ENCODE measurements around the gene KLHL2.

Gene KLHL2

GRCh38 chr4:165351359-165352130 is 144.2 kb downstream of the KLHL2 start:
- DNase-seq (ENCODE audit: insufficient read length, low spot score) (no peak), FAIRE-seq (no peak)
- TF ChIP-seq, protein P1, sequence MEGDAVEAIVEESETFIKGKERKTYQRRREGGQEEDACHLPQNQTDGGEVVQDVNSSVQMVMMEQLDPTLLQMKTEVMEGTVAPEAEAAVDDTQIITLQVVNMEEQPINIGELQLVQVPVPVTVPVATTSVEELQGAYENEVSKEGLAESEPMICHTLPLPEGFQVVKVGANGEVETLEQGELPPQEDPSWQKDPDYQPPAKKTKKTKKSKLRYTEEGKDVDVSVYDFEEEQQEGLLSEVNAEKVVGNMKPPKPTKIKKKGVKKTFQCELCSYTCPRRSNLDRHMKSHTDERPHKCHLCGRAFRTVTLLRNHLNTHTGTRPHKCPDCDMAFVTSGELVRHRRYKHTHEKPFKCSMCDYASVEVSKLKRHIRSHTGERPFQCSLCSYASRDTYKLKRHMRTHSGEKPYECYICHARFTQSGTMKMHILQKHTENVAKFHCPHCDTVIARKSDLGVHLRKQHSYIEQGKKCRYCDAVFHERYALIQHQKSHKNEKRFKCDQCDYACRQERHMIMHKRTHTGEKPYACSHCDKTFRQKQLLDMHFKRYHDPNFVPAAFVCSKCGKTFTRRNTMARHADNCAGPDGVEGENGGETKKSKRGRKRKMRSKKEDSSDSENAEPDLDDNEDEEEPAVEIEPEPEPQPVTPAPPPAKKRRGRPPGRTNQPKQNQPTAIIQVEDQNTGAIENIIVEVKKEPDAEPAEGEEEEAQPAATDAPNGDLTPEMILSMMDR (IDR thresholded peaks at IDR 0.05; ENCODE audit: insufficient read depth, missing control alignments) = no peak

- TF ChIP-seq, protein P1 (IDR thresholded peaks at IDR 0.05; ENCODE audit: insufficient read depth, missing control alignments) = peak; percentile 67
- DNase-seq (ENCODE audit: insufficient read length, low spot score) (no peak), FAIRE-seq (peak; percentile 16)
Observed at GRCh38 chr4:165355900-165356300, 148.5 kb downstream of the KLHL2 start.

DNA sequence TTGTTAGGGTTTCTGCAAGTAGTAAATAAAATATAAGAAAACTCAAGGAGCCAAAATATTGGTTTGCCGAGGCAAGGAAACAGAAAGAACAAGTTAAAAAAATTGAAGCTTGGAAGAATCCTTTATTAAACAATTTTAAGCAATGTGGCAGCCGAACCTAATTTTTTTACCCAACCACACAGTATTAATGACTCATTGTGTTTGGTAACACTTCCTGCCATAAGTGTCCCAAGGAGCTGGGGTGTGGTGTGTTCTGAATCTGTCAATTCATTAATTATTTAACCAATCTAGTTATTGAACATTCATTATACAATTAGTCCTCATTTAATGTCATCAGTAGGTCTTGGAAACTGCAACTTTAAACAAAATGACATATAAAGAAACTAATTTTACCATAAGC is 152.1 kb downstream of the KLHL2 start:
- FAIRE-seq (no peak), DNase-seq (ENCODE audit: insufficient read length, low spot score) (no peak)
- TF ChIP-seq, protein P1 (IDR thresholded peaks at IDR 0.05; ENCODE audit: insufficient read depth, missing control alignments) = no peak

DNA sequence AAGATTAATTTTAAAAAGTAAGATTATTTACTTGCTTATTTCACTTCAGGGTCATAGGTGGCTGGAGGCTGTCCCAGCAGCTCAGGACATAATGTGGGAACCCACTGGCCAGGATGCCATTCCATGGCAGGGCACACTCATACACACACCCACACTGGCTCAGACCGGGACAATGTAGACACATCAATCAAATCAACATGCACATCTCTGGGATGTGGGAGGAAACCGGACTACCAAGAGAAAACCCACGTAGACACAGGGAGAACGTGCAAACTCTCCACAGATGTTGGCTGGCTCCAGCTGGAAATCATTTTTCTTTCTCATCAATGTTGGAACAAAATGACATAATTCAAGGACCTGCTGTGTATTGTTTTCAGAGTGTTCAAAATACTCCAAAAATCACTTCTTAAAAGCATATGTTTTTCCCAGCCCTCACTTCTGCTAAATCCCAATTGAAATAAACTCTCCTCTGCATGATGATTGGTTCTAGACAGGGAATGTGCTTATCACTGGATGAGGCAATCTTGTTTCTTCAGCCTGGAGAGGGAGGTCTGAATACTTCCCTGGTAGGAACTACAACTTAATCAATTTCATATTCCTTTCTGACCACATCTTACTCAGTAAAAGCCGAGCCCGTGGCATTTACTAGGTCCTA is 152.8 kb downstream of the KLHL2 start:
- peak; percentile 32 for FAIRE-seq
- DNase-seq (ENCODE audit: insufficient read length, low spot score) = no peak
- TF ChIP-seq, protein P1 (IDR thresholded peaks at IDR 0.05; ENCODE audit: insufficient read depth, missing control alignments) = no peak

DNA sequence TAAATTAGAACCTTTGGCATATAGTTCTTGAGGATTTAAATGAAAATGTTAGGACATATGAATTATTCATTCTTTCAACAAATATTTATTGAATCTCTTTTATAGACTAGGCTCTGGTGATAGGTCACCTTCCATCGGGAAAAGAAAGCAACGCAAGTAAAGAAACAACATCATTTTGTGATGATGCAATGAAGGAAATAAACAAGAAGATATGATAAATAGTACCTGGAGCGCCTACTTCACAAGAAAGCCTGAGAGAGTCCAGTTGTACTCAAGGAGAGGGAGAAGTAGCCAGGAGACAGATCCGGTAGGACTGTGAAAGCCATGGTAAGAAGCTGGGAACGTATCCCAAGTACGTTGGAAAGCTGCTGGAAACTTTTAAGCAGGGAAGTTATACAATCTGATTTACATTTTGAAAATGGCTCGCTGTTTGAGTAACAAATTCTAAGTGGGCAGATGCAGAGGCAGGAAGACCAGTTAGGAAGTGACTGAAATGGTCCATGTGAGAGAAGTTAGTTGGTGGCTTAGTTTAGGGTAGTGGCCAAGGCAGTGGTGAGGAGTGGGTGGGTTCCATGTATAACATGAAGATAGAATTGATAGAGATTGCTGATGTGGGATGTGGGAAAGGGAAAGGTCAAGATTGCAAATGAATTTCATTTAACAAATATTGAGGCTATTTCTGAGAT is 153.8 kb downstream of the KLHL2 start:
- FAIRE-seq = no peak
- TF ChIP-seq, protein P1 (IDR thresholded peaks at IDR 0.05; ENCODE audit: insufficient read depth, missing control alignments) = no peak
- DNase-seq (ENCODE audit: insufficient read length, low spot score) = no peak

DNA sequence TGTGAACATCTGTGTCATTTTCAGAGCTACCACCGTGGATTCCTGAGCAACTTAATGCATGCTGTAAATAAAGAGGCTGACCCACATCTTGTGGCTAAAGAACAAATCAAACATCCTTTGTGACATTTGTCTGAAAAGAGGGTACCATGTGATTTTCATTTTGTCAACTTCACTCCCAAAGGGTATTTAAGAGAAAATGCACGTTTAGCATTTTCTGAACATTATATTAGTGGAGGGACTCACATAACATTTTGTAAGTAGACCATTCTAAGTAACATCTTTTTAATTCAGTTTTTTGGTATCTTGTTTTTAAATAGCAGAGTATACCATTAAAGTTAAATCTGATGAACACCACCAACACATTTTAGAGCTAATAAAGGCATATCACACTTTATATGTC is 154.4 kb downstream of the KLHL2 start:
- DNase-seq (ENCODE audit: insufficient read length, low spot score) (no peak), FAIRE-seq (no peak)
- TF ChIP-seq, protein P1 (IDR thresholded peaks at IDR 0.05; ENCODE audit: insufficient read depth, missing control alignments) = no peak

All from D721Med (cell line).